H1 (cell line): Measurements from ENCODE around the gene ELP5. TPM values are rescaled to one million over a fixed set of nuclear protein-coding genes. Genes with fewer than 3 reads are reported as not detected.

Source experiments
- CTCF ChIA-PET: fragments of 300-600 bp; sonication (Branson Sonifier 250); formaldehyde crosslinking; loops from one replicate; lab custom pipeline; 2021; ENCODE audit not compliant: partially characterized antibody; lab: Charles Lee
- POLR2A ChIA-PET: fragments of 300-600 bp; sonication (Branson Sonifier 250); formaldehyde crosslinking; loops from one replicate; lab custom pipeline; 2021; ENCODE audit warnings: inconsistent platforms; ENCODE audit not compliant: partially characterized antibody; lab: Charles Lee
- DNase-seq, 2 experiments: peaks; one replicate each; pipeline versions ENCODE4 v3.0.0 to v3.0.0-alpha.2; 2010 to 2022; ENCODE audit warnings: low spot score in 2 of 2, low read depth in 1 of 2, mixed read lengths in 1 of 2
- FAIRE-seq: peaks from 2 replicates; lab custom pipeline; 2011; peaks lifted over from hg19 to GRCh38; lab: Jason Lieb, UNC
- H2AFZ ChIP-seq: 2 replicates; pipeline ENCODE4 v1.8.1; 2012; ENCODE audit warnings: low read length, inconsistent platforms
- H2AK5ac ChIP-seq: 2 replicates; pipeline ENCODE4 v1.6.1; 2013; ENCODE audit warnings: low read depth, low read length
- H2BK120ac ChIP-seq: replicated peaks from 2 replicates; pipeline ENCODE3; 2013; ENCODE audit warnings: low read depth, low read length, inconsistent platforms
- H2BK12ac ChIP-seq: 2 replicates; pipeline ENCODE4 v1.6.1; 2013; ENCODE audit warnings: low read depth, low read length
- H2BK15ac ChIP-seq: 2 replicates; pipeline ENCODE4 v1.6.1; 2013; ENCODE audit warnings: low read length
- H2BK20ac ChIP-seq: 2 replicates; pipeline ENCODE4 v1.6.1; 2013; ENCODE audit warnings: low read length
- H2BK5ac ChIP-seq: 2 replicates; pipeline ENCODE4 v1.6.1; 2013; ENCODE audit warnings: low read depth, low read length
- H3K14ac ChIP-seq: 2 replicates; pipeline ENCODE4 v1.6.1; 2013; ENCODE audit warnings: inconsistent platforms; ENCODE audit not compliant: insufficient read length
- H3K18ac ChIP-seq: 2 replicates; pipeline ENCODE4 v1.6.1; 2013; ENCODE audit warnings: low read length; ENCODE audit errors: extremely low read depth
- H3K23ac ChIP-seq: 2 replicates; pipeline ENCODE4 v1.6.1; 2013; ENCODE audit warnings: inconsistent platforms; ENCODE audit not compliant: insufficient read length
- H3K23me2 ChIP-seq: 2 replicates; pipeline ENCODE4 v1.6.1; 2013; ENCODE audit warnings: low read depth, low read length
- H3K27ac ChIP-seq: 2 replicates; pipeline ENCODE4 v1.6.1; 2011; ENCODE audit warnings: low read depth, low read length, inconsistent platforms
- H3K27me3 ChIP-seq, 4 experiments: replicated peaks in 1 of 4; 1 replicate in 1 of 4; 2 replicates in 3 of 4; pipeline versions ENCODE4 v1.6.1 to v1.8.1; 2011 to 2013; ENCODE audit warnings: low read length in 3 of 4, mild to moderate bottlenecking in 3 of 4, inconsistent platforms in 2 of 4, mixed read lengths in 2 of 4, moderate library complexity in 1 of 4; ENCODE audit not compliant: control insufficient read depth in 3 of 4, insufficient read depth in 3 of 4; ENCODE audit errors: extremely low read depth in 1 of 4
- H3K36me3 ChIP-seq, 4 experiments: 2 replicates each; pipeline versions ENCODE4 v1.6.1 to v1.8.1; 2011 to 2013; ENCODE audit warnings: mild to moderate bottlenecking in 4 of 4, low read length in 3 of 4, moderate library complexity in 2 of 4, control low read depth in 1 of 4, inconsistent platforms in 1 of 4; ENCODE audit not compliant: insufficient read depth in 4 of 4, control insufficient read depth in 2 of 4
- H3K4ac ChIP-seq: replicated peaks from 2 replicates; pipeline ENCODE3; 2013; ENCODE audit warnings: low read length, low read depth, mixed read lengths, inconsistent platforms; ENCODE audit not compliant: insufficient read length
- H3K4me1 ChIP-seq, 4 experiments: replicated peaks in 1 of 4; 1 replicate in 1 of 4; 2 replicates in 3 of 4; pipeline versions ENCODE4 v1.6.1 to v1.8.1; 2011 to 2013; ENCODE audit warnings: low read length in 3 of 4, inconsistent platforms in 2 of 4, mixed read lengths in 1 of 4; ENCODE audit not compliant: insufficient read depth in 4 of 4, control insufficient read depth in 3 of 4
- H3K4me2 ChIP-seq, 2 experiments: 2 replicates each; pipeline versions ENCODE4 v1.6.1 to v1.8.1; 2011 to 2013; ENCODE audit warnings: low read depth in 2 of 2, low read length in 2 of 2, control low read depth in 1 of 2, inconsistent platforms in 1 of 2, mild to moderate bottlenecking in 1 of 2; ENCODE audit not compliant: insufficient read depth in 1 of 2
- H3K4me3 ChIP-seq, 4 experiments: fragments of 200-600, 300-600 bp in 1 of 4; sonication (generic), shearing (Covaris generic), sonication (Bioruptor Twin) in 1 of 4; 2 replicates each; pipeline versions ENCODE4 v1.5.1 to v1.8.1; 2011 to 2016; ENCODE audit warnings: low read length in 4 of 4, low read depth in 3 of 4, control low read depth in 2 of 4, inconsistent platforms in 2 of 4, mild to moderate bottlenecking in 2 of 4, mixed read lengths in 1 of 4, moderate library complexity in 1 of 4; ENCODE audit not compliant: insufficient read depth in 2 of 4; ENCODE audit errors: extremely low read depth in 1 of 4
- H3K56ac ChIP-seq: replicated peaks from 2 replicates; pipeline ENCODE3; 2013; ENCODE audit warnings: low read depth, mild to moderate bottlenecking, mixed read lengths, low read length, inconsistent platforms; ENCODE audit not compliant: insufficient read length
- H3K79me1 ChIP-seq: 2 replicates; pipeline ENCODE4 v1.6.1; 2013; ENCODE audit warnings: low read depth, low read length, control low read depth
- H3K79me2 ChIP-seq, 2 experiments: 2 replicates each; pipeline versions ENCODE4 v1.6.1 to v1.8.1; 2012 to 2013; ENCODE audit warnings: low read length in 2 of 2, mild to moderate bottlenecking in 2 of 2, inconsistent platforms in 1 of 2; ENCODE audit not compliant: insufficient read depth in 2 of 2, control insufficient read depth in 1 of 2
- H3K9ac ChIP-seq, 4 experiments: replicated peaks in 1 of 4; 1 replicate in 1 of 4; 2 replicates in 3 of 4; pipeline versions ENCODE4 v1.6.1 to v1.8.1; 2011 to 2013; ENCODE audit warnings: low read depth in 3 of 4, low read length in 3 of 4, control low read depth in 2 of 4, mild to moderate bottlenecking in 2 of 4, moderate library complexity in 2 of 4, inconsistent platforms in 1 of 4; ENCODE audit errors: extremely low read depth in 1 of 4
- H3K9me3 ChIP-seq, 2 experiments: 2 replicates each; pipeline versions ENCODE4 v1.6.1 to v1.8.1; 2012 to 2013; ENCODE audit warnings: mild to moderate bottlenecking in 2 of 2, moderate library complexity in 2 of 2, control low read depth in 1 of 2, inconsistent platforms in 1 of 2, low read depth in 1 of 2, low read length in 1 of 2, mixed read lengths in 1 of 2; ENCODE audit not compliant: insufficient read depth in 2 of 2
- H4K20me1 ChIP-seq, 2 experiments: replicated peaks in 1 of 2; 2 replicates each; pipeline versions ENCODE3 to v1.8.1; 2011 to 2013; ENCODE audit warnings: inconsistent platforms in 2 of 2, low read length in 2 of 2, mild to moderate bottlenecking in 1 of 2; ENCODE audit not compliant: insufficient read depth in 2 of 2, control insufficient read depth in 1 of 2
- H4K5ac ChIP-seq: 2 replicates; pipeline ENCODE4 v1.6.1; 2013; ENCODE audit warnings: low read length, low read depth, mixed read lengths, inconsistent platforms; ENCODE audit not compliant: insufficient read length
- H4K8ac ChIP-seq: 2 replicates; pipeline ENCODE4 v1.8.0; 2013; ENCODE audit warnings: mild to moderate bottlenecking, moderate library complexity, low read length, inconsistent platforms; ENCODE audit not compliant: insufficient read depth; ENCODE audit errors: extremely low read depth
- H4K91ac ChIP-seq: replicated peaks from 2 replicates; pipeline ENCODE3; 2013; ENCODE audit warnings: low read length, mixed read lengths, inconsistent platforms; ENCODE audit not compliant: insufficient read length
- BRCA1 ChIP-seq: IDR thresholded peaks from 2 replicates; pipeline ENCODE4 v1.6.1; 2012; ENCODE audit warnings: low read depth, low read length, improper control_type of control experiment
- CHD1 ChIP-seq: IDR thresholded peaks from 2 replicates; pipeline ENCODE4 v1.6.1; 2012; ENCODE audit warnings: low read depth, low read length, improper control_type of control experiment
- CHD2 ChIP-seq: IDR thresholded peaks from 2 replicates; pipeline ENCODE4 v1.6.1; 2012; ENCODE audit warnings: low read length, improper control_type of control experiment
- CTCF ChIP-seq, 3 experiments: IDR thresholded peaks; 1 replicate in 2 of 3; 2 replicates in 1 of 3; pipeline versions ENCODE4 v1.5.1 to v1.6.1; 2011; ENCODE audit warnings: low read length in 3 of 3, mild to moderate bottlenecking in 3 of 3, inconsistent platforms in 2 of 3, low read depth in 1 of 3, moderate library complexity in 1 of 3; ENCODE audit not compliant: insufficient read depth in 1 of 3; ENCODE audit errors: control extremely low read depth in 1 of 3
- PHF8 ChIP-seq: fragments of 200-600 bp; sonication (generic); conservative IDR thresholded peaks from 2 replicates; pipeline ENCODE4 v1.7.1; 2012; ENCODE audit warnings: low read depth, mild to moderate bottlenecking, inconsistent platforms, low read length, moderate library complexity
- RNF2 ChIP-seq: fragments of 200-900, 300-1000 bp; sonication (generic); IDR thresholded peaks from 2 replicates; pipeline ENCODE4 v1.7.1; 2016; ENCODE audit warnings: borderline replicate concordance, low read depth, mild to moderate bottlenecking, antibody characterized with exemption, low read length; ENCODE audit not compliant: poor library complexity, severe bottlenecking; ENCODE audit errors: missing control alignments
- SRF ChIP-seq: IDR thresholded peaks from 2 replicates; pipeline ENCODE4 v1.6.1; 2011; ENCODE audit warnings: mild to moderate bottlenecking, low read depth, low read length, moderate library complexity
- TCF12 ChIP-seq: IDR thresholded peaks from 2 replicates; pipeline ENCODE4 v1.6.1; 2011; ENCODE audit warnings: low read depth, mild to moderate bottlenecking, low read length
- WGBS, 2 experiments: shearing (Covaris generic) in 1 of 2; methylation state at CpG; one replicate each; pipeline versions ENCODE4 v1.1.6 to v1.1.7; 2013 to 2015; ENCODE audit warnings: low lambda C conversion rate in 2 of 2, mixed read lengths in 2 of 2, inconsistent platforms in 1 of 2, low coverage in 1 of 2, missing lambda C conversion rate in 1 of 2; ENCODE audit not compliant: insufficient replicate concordance in 2 of 2, insufficient coverage in 1 of 2, insufficient read length in 1 of 2; ENCODE audit errors: extremely low coverage in 1 of 2, missing lambda C conversion rate in 1 of 2; 5-methylcytosine and 5-hydroxymethylcytosine counted together
- polyA plus RNA-seq, 7 experiments: library from polyadenylated mRNA; depleted of rRNA in 3 of 7; stranded (reverse) in 5 of 7; unstranded in 2 of 7; fragments of >200 nt in 5 of 7; fragments of 200-250 nt in 2 of 7; gene quantifications; 1 replicate in 5 of 7; 2 replicates in 1 of 7; 4 replicates in 1 of 7; pipeline versions ENCODE4 v1.2.1 to v1.2.3, GENCODE V29; 2011 to 2013; ENCODE audit warnings: missing spikeins in 2 of 7, mixed read lengths in 2 of 7
- total RNA-seq: library from RNA; stranded (reverse); fragmentation: NEBNext Ultra II Directional; extraction: Animal tissue kit (Norgen Biotek cat#: 25700); gene quantifications from 2 replicates; pipeline ENCODE4 v1.2.1, GENCODE V29; 2021

Gene ELP5
- total and polyA plus RNA-seq, 2 of the 8 experiments (the other 6 are each of a cell fraction or from before 2014, with no cell fraction given): 75.4 to 107 TPM

- H3K56ac ChIP-seq: peak within 1 kb of the TSS; percentile 1
- H4K5ac ChIP-seq: peak within 1 kb of the TSS; percentile 50
- H3K23me2 ChIP-seq: peaks cover 20% of the 10 kb centered on the region; the same call in 1 of the 2 replicates
- H2BK120ac ChIP-seq: no peak within 1 kb of the TSS
- no peak within 1 kb of the TSS for H3K23ac ChIP-seq
- DNase-seq (peak in 1 of 2 experiments; percentile 90), FAIRE-seq (no peak)
- ChIA-PET POLR2A (interaction anchor here (0.7 to 10.7 kb wide), 24 partner anchors 12 to 192 kb away, joined by 3 to 386 read pairs (median 4); partner anchors contain the start of genes CLDN7, CTDNEP1, DVL2 and ELP5), CTCF (interaction anchor here (0.9 to 4.3 kb wide), 12 partner anchors 11 to 377 kb away, joined by 3 to 46 read pairs (median 4); partner anchors contain the start of genes DVL2, GABARAP and PHF23)
- H3K14ac ChIP-seq: no peak within 1 kb of the TSS
- H2BK15ac ChIP-seq: 0 out of 2 replicates have a peak within 1 kb of the TSS, but pooled peaks have one; percentile 61
- H2AFZ ChIP-seq: no peak within 1 kb of the TSS
- no peaks in the 10 kb centered on the region for H3K27me3 ChIP-seq
- peaks cover 6 to 36% (median 20%) of the 10 kb centered on the region in 4 experiments for H3K4me1 ChIP-seq
- peaks cover 15 to 33% (median 25%) of the 10 kb centered on the region in 4 experiments; a peak in 7 of 8 replicates for H3K36me3 ChIP-seq
- peaks cover 10 to 25% of the 10 kb centered on the region in 2 experiments for H4K20me1 ChIP-seq
- H3K4me3 ChIP-seq: peak within 1 kb of the TSS; percentile 76 to 93 (median 86)
- H4K8ac ChIP-seq: no peak within 1 kb of the TSS; the same call in 1 of the 2 replicates
- no peaks in the 10 kb centered on the region; the same call in 1 of the 2 replicates for H3K79me1 ChIP-seq
- H2BK12ac ChIP-seq: peak within 1 kb of the TSS; percentile 71; the same call in 1 of the 2 replicates
- WGBS, 2 experiments: 1% methylated on average over 46 of the region's 63 CpGs; no CpG with 5 or more reads in 1 of the 2 experiments
- peak within 1 kb of the TSS; percentile 80 for H3K18ac ChIP-seq
- peak within 1 kb of the TSS; percentile 73 to 80 for H3K4me2 ChIP-seq
- peak within 1 kb of the TSS; percentile 80 for H2BK5ac ChIP-seq
- 0 out of 2 replicates have a peak within 1 kb of the TSS, but pooled peaks have one; percentile 27 for H2BK20ac ChIP-seq
- H3K27ac ChIP-seq: peak within 1 kb of the TSS; percentile 49
- H3K9ac ChIP-seq: peak within 1 kb of the TSS; percentile 26 to 81 (median 70)
- peak within 1 kb of the TSS; percentile 51 for H4K91ac ChIP-seq
- 0 out of 2 replicates have a peak within 1 kb of the TSS, but pooled peaks have one; percentile 2 for H2AK5ac ChIP-seq
- no peaks in the 10 kb centered on the region for H3K9me3 ChIP-seq
- H3K79me2 ChIP-seq: peaks cover 0 to 10% of the 10 kb centered on the region in 2 experiments; a peak in 1 of 4 replicates
- peak within 1 kb of the TSS; percentile 39 for H3K4ac ChIP-seq
- peak; percentile 72 for TF ChIP-seq PHF8
- no peak for TF ChIP-seq CHD1
- TF ChIP-seq RNF2: no peak
- no peak for TF ChIP-seq TCF12
- no peak for TF ChIP-seq CHD2
- no peak for TF ChIP-seq SRF
- no peak for TF ChIP-seq CTCF (IDR thresholded peaks at IDR 0.05; ENCODE audit: control extremely low read depth in 1 of 3, insufficient read depth in 1 of 3, low read depth in 1 of 3, low read length in 3 of 3)
- no peak for TF ChIP-seq BRCA1
These were observed 32.0 kb upstream of the ELP5 start, which contains the start of the genes ACADVL and DLG4 for GRCh38 chr17:7219812-7220592. ACADVL (plus strand) TSS chr17:7219938; CDS start chr17:7219985, 47 bp downstream. DLG4 (minus strand) TSS chr17:7219836.
